Prostate gland (tissue), 1 donor: ENCODE measurements around the gene CACNA1I.

Experiments used
- POLR2A ChIP-seq: fragments of 450-650 bp; IDR thresholded peaks from one replicate; pipeline ENCODE4 v1.6.1; 2016; ENCODE audit warnings: antibody characterized with exemption, mild to moderate bottlenecking
- POLR2AphosphoS5 ChIP-seq: sonication (generic); formaldehyde crosslinking; IDR thresholded peaks from one replicate; pipeline ENCODE4 v1.6.1; 2017; ENCODE audit warnings: antibody characterized with exemption

- TF ChIP-seq POLR2AphosphoS5 (no peak), POLR2A (no peak)
Measured at GRCh38 chr22:39727541-39727940, 157.0 kb downstream of the CACNA1I start.
